Naive thymus-derived CD4-positive, alpha-beta T cell (primary cell): ENCODE results near the gene RAB9B. TPM values are rescaled to one million over a fixed set of nuclear protein-coding genes. Genes with fewer than 3 reads are reported as not detected.

Experiments
- ATAC-seq: fragments of 150-1000 bp; cut with Tn5 transposase; 2 replicates; pipeline ENCODE4 v1.10.0; 2021; ENCODE audit warnings: mild to moderate bottlenecking, moderate library complexity
- CTCF ChIA-PET: fragments of 350-600 bp; sonication (Branson Sonifier 250); formaldehyde crosslinking; loops from one replicate; lab custom pipeline; 2021; ENCODE audit warnings: antibody characterized with exemption; lab: Charles Lee
- POLR2A ChIA-PET: fragments of 350-600 bp; sonication (Branson Sonifier 250); formaldehyde crosslinking; loops from one replicate; lab custom pipeline; 2021; ENCODE audit warnings: antibody characterized with exemption, inconsistent platforms; lab: Charles Lee
- DNase-seq, 9 donors: peaks; one replicate each; pipeline versions ENCODE4 v3.0.0 to v3.0.0-alpha.2; 2020 to 2022; ENCODE audit warnings: mixed read lengths in 1 of 9
- H3K27ac ChIP-seq: one replicate; pipeline ENCODE4 v1.7.0; 2013; ENCODE audit warnings: mild to moderate bottlenecking, low read depth, low read length, moderate library complexity
- H3K27me3 ChIP-seq, 2 donors: one replicate each; pipeline ENCODE4 v1.7.0; 2013; ENCODE audit warnings: low read length in 2 of 2, mild to moderate bottlenecking in 2 of 2, moderate library complexity in 2 of 2; ENCODE audit not compliant: control insufficient read depth in 2 of 2, insufficient read depth in 2 of 2
- H3K36me3 ChIP-seq, 3 experiments: 1 replicate in 2 of 3; 2 replicates in 1 of 3; pipeline ENCODE4 v1.7.0; 2013; ENCODE audit warnings: low read length in 3 of 3, mild to moderate bottlenecking in 3 of 3, moderate library complexity in 1 of 3; ENCODE audit not compliant: insufficient read depth in 3 of 3, control insufficient read depth in 2 of 3
- H3K4me1 ChIP-seq, 2 donors: one replicate each; pipeline ENCODE4 v1.7.0; 2013; ENCODE audit warnings: low read length in 2 of 2, mild to moderate bottlenecking in 2 of 2, moderate library complexity in 1 of 2; ENCODE audit not compliant: control insufficient read depth in 2 of 2, insufficient read depth in 2 of 2
- H3K4me3 ChIP-seq: 2 replicates; pipeline ENCODE4 v1.7.0; 2013; ENCODE audit warnings: mild to moderate bottlenecking, low read length
- H3K9me3 ChIP-seq, 3 experiments: 1 replicate in 2 of 3; 2 replicates in 1 of 3; pipeline ENCODE4 v1.7.0; 2013; ENCODE audit warnings: low read length in 3 of 3; ENCODE audit not compliant: control insufficient read depth in 2 of 3
- H3K27ac Mint-ChIP-seq, 9 donors: one replicate each; pipeline ENCODE4 v1.8.0; 2020 to 2022; ENCODE audit warnings: mixed read lengths in 9 of 9, mild to moderate bottlenecking in 8 of 9, moderate library complexity in 5 of 9, inconsistent platforms in 2 of 9
- H3K27me3 Mint-ChIP-seq, 5 donors: one replicate each; pipeline ENCODE4 v1.8.0; 2021 to 2022; ENCODE audit warnings: mixed read lengths in 5 of 5, mild to moderate bottlenecking in 1 of 5
- H3K36me3 Mint-ChIP-seq, 5 donors: one replicate each; pipeline ENCODE4 v1.8.0; 2020 to 2022; ENCODE audit warnings: mixed read lengths in 5 of 5, mild to moderate bottlenecking in 3 of 5, inconsistent platforms in 1 of 5
- H3K4me1 Mint-ChIP-seq, 7 donors: one replicate each; pipeline ENCODE4 v1.8.0; 2020 to 2022; ENCODE audit warnings: mixed read lengths in 7 of 7, mild to moderate bottlenecking in 3 of 7, inconsistent platforms in 1 of 7
- H3K4me3 Mint-ChIP-seq, 10 donors: one replicate each; pipeline ENCODE4 v1.8.0; 2020 to 2022; ENCODE audit warnings: mild to moderate bottlenecking in 10 of 10, mixed read lengths in 10 of 10, moderate library complexity in 6 of 10, inconsistent platforms in 2 of 10
- H3K9me3 Mint-ChIP-seq, 11 donors: one replicate each; pipeline ENCODE4 v1.8.0; 2020 to 2022; ENCODE audit warnings: mixed read lengths in 11 of 11, mild to moderate bottlenecking in 4 of 11, inconsistent platforms in 1 of 11, moderate library complexity in 1 of 11
- intact Hi-C, 2 donors: fragments of 100-400 bp; cut with micrococcal nuclease; formaldehyde crosslinking; loops; one replicate each; pipeline ENCODE4 v1.15.1; 2023
- polyA plus RNA-seq, 2 donors: library from polyadenylated mRNA; unstranded; fragments of 300-500 nt; fragmentation: Illumina TruSeq; gene quantifications; one replicate each; pipeline ENCODE4 v1.2.3, GENCODE V29; 2021
- total RNA-seq, 6 experiments: library from RNA in 5 of 6; stranded (reverse) in 5 of 6; gene quantifications; 1 replicate in 5 of 6; 2 replicates in 1 of 6; pipeline ENCODE4 v1.2.3 and lab custom pipeline; 2021 to 2026

Gene RAB9B
- total and polyA plus RNA-seq, 7 experiments from 2014 or later = 0.10 to 0.86 (median 0.51) TPM

GRCh38 chrX:103861200-103861599 lies 29.1 kb upstream of the RAB9B start:
- H3K9me3 ChIP-seq = no peaks in the 10 kb centered on the region
- no peak overlapping the region for H3K4me3 Mint-ChIP-seq
- no peaks in the 10 kb centered on the region for H3K27me3 ChIP-seq
- no peaks in the 10 kb centered on the region for H3K4me1 ChIP-seq
- POLR2A ChIA-PET = no interaction called here
- no peaks in the 10 kb centered on the region for H3K36me3 Mint-ChIP-seq
- no peaks in the 10 kb centered on the region for H3K4me1 Mint-ChIP-seq
- no peak for ATAC-seq
- intact Hi-C loops = no loop called here
- CTCF ChIA-PET = no interaction called here
- no peak overlapping the region for H3K27ac Mint-ChIP-seq
- no peak overlapping the region for H3K27ac ChIP-seq
- H3K9me3 Mint-ChIP-seq = no peaks in the 10 kb centered on the region
- peaks cover 0 to 1% (median 0%) of the 10 kb centered on the region in 5 donors for H3K27me3 Mint-ChIP-seq
- no peak for DNase-seq
- H3K4me3 ChIP-seq = no peak overlapping the region
- no peaks in the 10 kb centered on the region for H3K36me3 ChIP-seq

- Mint-ChIP-seq H3K27ac (no peak overlapping the region), H3K27me3 (peaks cover 0 to 5% (median 4%) of the 10 kb centered on the region in 5 donors), H3K4me3 (no peak overlapping the region), H3K9me3 (no peaks in the 10 kb centered on the region), H3K36me3 (no peaks in the 10 kb centered on the region), H3K4me1 (no peaks in the 10 kb centered on the region)
- ATAC-seq (no peak), DNase-seq (no peak)
- ChIA-PET CTCF (no interaction called here), POLR2A (no interaction called here)
- intact Hi-C loops = loop anchor here in 1 of 2 donors (10.0 kb wide), 1 partner anchor 1345 kb away; no protein-coding TSS in a partner anchor
- no peaks in the 10 kb centered on the region for H3K4me1 ChIP-seq
- no peak overlapping the region for H3K27ac ChIP-seq
- H3K27me3 ChIP-seq = no peaks in the 10 kb centered on the region
- no peaks in the 10 kb centered on the region for H3K36me3 ChIP-seq
- no peak overlapping the region for H3K4me3 ChIP-seq
- H3K9me3 ChIP-seq = no peaks in the 10 kb centered on the region
These were observed 17.5 kb upstream of the RAB9B start for GRCh38 chrX:103849558-103849957.

- no peaks in the 10 kb centered on the region for H3K4me1 Mint-ChIP-seq
- ATAC-seq (no peak), DNase-seq (no peak)
- intact Hi-C loops = loop anchor here in 1 of 2 donors (10.0 kb wide), 1 partner anchor 1347 kb away; no protein-coding TSS in a partner anchor
- H3K9me3 Mint-ChIP-seq = no peaks in the 10 kb centered on the region
- ChIA-PET CTCF (no interaction called here), POLR2A (no interaction called here)
- no peaks in the 10 kb centered on the region for H3K36me3 ChIP-seq
- no peak overlapping the region for H3K27ac ChIP-seq
- H3K36me3 Mint-ChIP-seq = no peaks in the 10 kb centered on the region
- H3K27ac Mint-ChIP-seq = no peak overlapping the region
- H3K9me3 ChIP-seq = no peaks in the 10 kb centered on the region
- no peak overlapping the region for H3K4me3 ChIP-seq
- H3K4me3 Mint-ChIP-seq = no peak overlapping the region
- no peaks in the 10 kb centered on the region for H3K27me3 ChIP-seq
- peaks cover 0 to 5% (median 4%) of the 10 kb centered on the region in 5 donors for H3K27me3 Mint-ChIP-seq
- H3K4me1 ChIP-seq = no peaks in the 10 kb centered on the region
These were observed 15.3 kb upstream of the RAB9B start for GRCh38 chrX:103847174-103847870.

GRCh38 chrX:103846386-103846785 lies 14.3 kb upstream of the RAB9B start:
- Mint-ChIP-seq H3K9me3 (no peaks in the 10 kb centered on the region), H3K27me3 (peaks cover 0 to 5% (median 2%) of the 10 kb centered on the region in 5 donors), H3K27ac (no peak overlapping the region), H3K36me3 (no peaks in the 10 kb centered on the region), H3K4me3 (no peak overlapping the region), H3K4me1 (no peaks in the 10 kb centered on the region)
- no peaks in the 10 kb centered on the region for H3K9me3 ChIP-seq
- H3K36me3 ChIP-seq = no peaks in the 10 kb centered on the region
- H3K4me3 ChIP-seq = no peak overlapping the region
- CTCF ChIA-PET = no interaction called here
- DNase-seq (no peak), ATAC-seq (no peak)
- H3K27me3 ChIP-seq = no peaks in the 10 kb centered on the region
- POLR2A ChIA-PET = no interaction called here
- H3K27ac ChIP-seq = no peak overlapping the region
- no peaks in the 10 kb centered on the region for H3K4me1 ChIP-seq
- intact Hi-C loops = loop anchor here in 1 of 2 donors (10.0 kb wide), 1 partner anchor 1348 kb away; no protein-coding TSS in a partner anchor

- Histone ChIP-seq H3K36me3 (no peaks in the 10 kb centered on the region), H3K27me3 (no peaks in the 10 kb centered on the region), H3K4me1 (no peaks in the 10 kb centered on the region), H3K4me3 (no peak overlapping the region), H3K27ac (no peak overlapping the region), H3K9me3 (no peaks in the 10 kb centered on the region)
- no peak overlapping the region for H3K4me3 Mint-ChIP-seq
- ChIA-PET POLR2A (no interaction called here), CTCF (interaction anchor here (0.6 to 1.5 kb wide), 4 partner anchors 17 to 592 kb away, joined by 3 to 7 read pairs (median 4); no protein-coding TSS in a partner anchor)
- peaks cover 0 to 5% (median 0%) of the 10 kb centered on the region in 5 donors for H3K27me3 Mint-ChIP-seq
- intact Hi-C loops = loop anchor here (1.0 to 10.0 kb wide), 4 partner anchors 96 to 1350 kb away; no protein-coding TSS in a partner anchor
- DNase-seq (peak in 7 of 9 donors; percentile 8 to 33 (median 25)), ATAC-seq (no peak)
- H3K4me1 Mint-ChIP-seq = no peaks in the 10 kb centered on the region
- H3K27ac Mint-ChIP-seq = no peak overlapping the region
- no peaks in the 10 kb centered on the region for H3K9me3 Mint-ChIP-seq
- no peaks in the 10 kb centered on the region for H3K36me3 Mint-ChIP-seq
These were observed 13.2 kb upstream of the RAB9B start for GRCh38 chrX:103845165-103845653.

- no peaks in the 10 kb centered on the region for H3K9me3 ChIP-seq
- H3K27me3 ChIP-seq = no peaks in the 10 kb centered on the region
- ChIA-PET CTCF (no interaction called here), POLR2A (no interaction called here)
- H3K27me3 Mint-ChIP-seq = peaks cover 0 to 8% (median 0%) of the 10 kb centered on the region in 5 donors
- no peak for ATAC-seq
- no peak overlapping the region for H3K4me3 ChIP-seq
- H3K4me1 Mint-ChIP-seq = no peaks in the 10 kb centered on the region
- no peaks in the 10 kb centered on the region for H3K4me1 ChIP-seq
- no peaks in the 10 kb centered on the region for H3K9me3 Mint-ChIP-seq
- no peak overlapping the region for H3K27ac Mint-ChIP-seq
- no peak overlapping the region for H3K4me3 Mint-ChIP-seq
- DNase-seq = no peak
- no peak overlapping the region for H3K27ac ChIP-seq
- intact Hi-C loops = no loop called here
- no peaks in the 10 kb centered on the region for H3K36me3 ChIP-seq
- no peaks in the 10 kb centered on the region for H3K36me3 Mint-ChIP-seq
These were observed 7.3 kb upstream of the RAB9B start for GRCh38 chrX:103839404-103839803.
